Ovary (tissue), 10 donors: ENCODE data around the gene TUSC2. TPM values are rescaled to one million over a fixed set of nuclear protein-coding genes. Genes with fewer than 3 reads are reported as not detected.

Source experiments
- DNase-seq, 5 donors: peaks; one replicate each; pipeline ENCODE4 v3.0.0-alpha.2; 2019 to 2020
- H3K27ac ChIP-seq, 2 donors: fragments of 200-600 bp; one replicate each; pipeline versions ENCODE4 v1.5.1 to v1.8.0; 2019 to 2022
- H3K27me3 ChIP-seq: fragments of 200-600 bp; one replicate; pipeline ENCODE4 v1.8.0; 2022
- H3K36me3 ChIP-seq: fragments of 200-600 bp; sonication (generic); one replicate; pipeline ENCODE4 v1.5.1; 2019
- H3K4me1 ChIP-seq: one replicate; pipeline ENCODE4 v1.8.1; 2013; ENCODE audit warnings: mild to moderate bottlenecking, moderate library complexity; ENCODE audit not compliant: insufficient read depth
- H3K4me3 ChIP-seq: fragments of 200-600 bp; sonication (generic); one replicate; pipeline ENCODE4 v1.5.1; 2017
- H3K9me3 ChIP-seq, 2 donors: fragments of 200-600 bp in 1 of 2; sonication (generic) in 1 of 2; one replicate each; pipeline versions ENCODE4 v1.5.1 to v1.8.1; 2013 to 2019; ENCODE audit warnings: mild to moderate bottlenecking in 1 of 2, moderate library complexity in 1 of 2
- CTCF ChIP-seq, 3 donors: fragments of 450-650 bp in 2 of 3; fragments of 200-600 bp in 1 of 3; IDR thresholded peaks; one replicate each; pipeline versions ENCODE4 v1.5.1 to v1.8.0; 2016 to 2022; ENCODE audit warnings: antibody characterized with exemption in 3 of 3, mild to moderate bottlenecking in 1 of 3
- EP300 ChIP-seq: sonication (generic); formaldehyde crosslinking; IDR thresholded peaks from one replicate; pipeline ENCODE4 v1.6.1; 2017; ENCODE audit warnings: antibody characterized with exemption
- POLR2A ChIP-seq: fragments of 450-650 bp; IDR thresholded peaks from one replicate; pipeline ENCODE4 v1.6.1; 2017; ENCODE audit warnings: antibody characterized with exemption, mild to moderate bottlenecking, moderate library complexity
- WGBS, 3 donors: extraction: QIAGEN DNeasy Blood & Tissue Kit in 1 of 3; methylation state at CpG; one replicate each; pipeline versions ENCODE4 v1.1.5 to v1.1.7; 2013 to 2017; 5-methylcytosine and 5-hydroxymethylcytosine counted together
- intact Hi-C, 4 donors: fragments of 100-400 bp; cut with DNase I; formaldehyde crosslinking; loops; one replicate each; pipeline versions ENCODE4 v1.11.0 to v1.15.1; 2022 to 2023
- long read RNA-seq, 3 donors: library from polyadenylated mRNA in 2 of 3; unstranded in 2 of 3; transcript quantifications; one replicate each; pipeline ENCODE4 v2.0.0 and lab custom pipeline, GENCODE V29; 2021 to 2026
- polyA plus RNA-seq, 2 donors: library from polyadenylated mRNA; stranded (reverse); fragments of 200-250 nt in 1 of 2; fragments of 350-450 nt in 1 of 2; fragmentation: Illumina TruSeq in 1 of 2; extraction: RNeasy Lipid Tissue Mini Kit (QIAGEN cat#74804) in 1 of 2; gene quantifications; one replicate each; pipeline ENCODE4 v1.2.3, GENCODE V29; 2013 to 2014
- total RNA-seq, 7 donors: library from RNA; depleted of rRNA in 2 of 7; stranded (reverse); fragments of >200 nt in 2 of 7; fragmentation: NEBNext Ultra II Directional in 3 of 7; extraction: Animal tissue kit (Norgen Biotek cat#: 25700) in 3 of 7; gene quantifications; one replicate each; pipeline versions ENCODE4 v1.1.0 to v1.2.4, GENCODE V29; 2016 to 2023
- donor health status: DM: no; HTN: no; CAD: no; lungs with moderate emphysema.
- donor health status: DM: no; HTN: no; CAD: no.
- donor health status: Bipolar disorder and iron deficiency.
- donor health status: DM: yes; HTN: yes; CAD: no.
- donor health status: DM: no; HTN: no; CAD: no.
- donor health status: DM: yes; HTN: yes; CAD: no.

Gene TUSC2
- total RNA-seq = 10 to 100 TPM; 19.4 to 26.4 (median 21.3) TPM
- polyA plus RNA-seq = 10 to 100 TPM; 21.0 to 24.0 TPM
- long read RNA-seq, donor 1, transcript TUSC2-201 (3 exons, 1,691 nt) = major isoform, 82 of 102 reads
- long read RNA-seq, donor 1, transcript TUSC2-206 (3 exons, 475 nt) = minor isoform, 12 of 102 reads
- long read RNA-seq, donor 1, partial matches to known transcripts = 6 of 102 reads
- long read RNA-seq, donor 1, other reads (novel, unspliced or antisense) = 1 of 102 reads
- long read RNA-seq, donor 2, transcript TUSC2-201 (3 exons, 1,691 nt) = major isoform, 38 of 38 reads
- long read RNA-seq, donor 2, partial matches to known transcripts = 0 of 38 reads
- long read RNA-seq, donor 2, other reads (novel, unspliced or antisense) = 0 of 38 reads
- long read RNA-seq, donor 3, transcript TUSC2-201 (3 exons, 1,691 nt) = major isoform, 42 of 48 reads
- long read RNA-seq, donor 3, partial matches to known transcripts = 0 of 48 reads
- long read RNA-seq, donor 3, other reads (novel, unspliced or antisense) = 5 of 48 reads

GRCh38 chr3:50327943-50328691, at the start of gene TUSC2:
Gene TUSC2 (minus strand): TSS chr3:50328223. CDS start chr3:50328099, 124 bp downstream.
- H3K9me3 ChIP-seq = no peaks in the 10 kb centered on the region
- H3K4me3 ChIP-seq = peak within 1 kb of the TSS; percentile 84
- no peak for TF ChIP-seq CTCF (IDR thresholded peaks at IDR 0.05)
- peak; percentile 66 for TF ChIP-seq POLR2A
- TF ChIP-seq EP300 = no peak
- WGBS, 3 donors = 1 to 2% (median 1%) methylated on average over 43 to 55 of the region's 55 CpGs
- H3K4me1 ChIP-seq = peaks cover 6% of the 10 kb centered on the region
- H3K27ac ChIP-seq = peak within 1 kb of the TSS; percentile 34 to 60
- no peaks in the 10 kb centered on the region for H3K27me3 ChIP-seq
- H3K36me3 ChIP-seq = no peaks in the 10 kb centered on the region
- intact Hi-C loops = loop anchor here in 1 of 4 donors (10.0 kb wide), 1 partner anchor 63 kb away; the partner anchor contains the start of gene SEMA3B
- DNase-seq = peak; percentile 95 to 98 (median 97)

- H3K9me3 ChIP-seq = no peaks in the 10 kb centered on the region
- no peak overlapping the region for H3K4me3 ChIP-seq
- DNase-seq = no peak
- H3K27ac ChIP-seq = no peak overlapping the region
- intact Hi-C loops = loop anchor here in 2 of 4 donors (10.0 kb wide), 2 partner anchors 159 to 169 kb away; no protein-coding TSS in a partner anchor
- no peak for TF ChIP-seq CTCF (IDR thresholded peaks at IDR 0.05)
- no peak for TF ChIP-seq POLR2A
- no peak for TF ChIP-seq EP300
- H3K27me3 ChIP-seq = no peaks in the 10 kb centered on the region
- H3K4me1 ChIP-seq = no peaks in the 10 kb centered on the region
- no peaks in the 10 kb centered on the region for H3K36me3 ChIP-seq
- WGBS, 3 donors = 74 to 76% (median 75%) methylated on average over 7 of the region's 7 CpGs
These were observed 47.4 kb upstream of the TUSC2 start for GRCh38 chr3:50375258-50375931.

- H3K27ac ChIP-seq = no peak overlapping the region
- no peaks in the 10 kb centered on the region for H3K27me3 ChIP-seq
- H3K4me1 ChIP-seq = no peaks in the 10 kb centered on the region
- no peak overlapping the region for H3K4me3 ChIP-seq
- intact Hi-C loops = loop anchor here in 2 of 4 donors (10.0 kb wide), 2 partner anchors 160 to 170 kb away; no protein-coding TSS in a partner anchor
- 54 to 59% (median 55%) methylated on average over 19 to 22 of the region's 22 CpGs for WGBS, 3 donors
- TF ChIP-seq POLR2A (no peak), CTCF (IDR thresholded peaks at IDR 0.05) (no peak), EP300 (no peak)
- H3K36me3 ChIP-seq = no peaks in the 10 kb centered on the region
- no peaks in the 10 kb centered on the region for H3K9me3 ChIP-seq
- no peak for DNase-seq
These were observed 46.6 kb upstream of the TUSC2 start for GRCh38 chr3:50374363-50375257.
